Measurements from ENCODE around the gene HDAC6.

HDAC6 gene

GRCh38 chrX:48826135-48826875 lies 24.4 kb downstream of the HDAC6 start, which contains the start of gene ERAS:
Gene ERAS, plus strand, starts transcription at chrX:48826513. Its CDS starts 2,611 bp downstream, at chrX:48829124.
- H3K27ac ChIP-seq: no peak within 1 kb of the TSS
- TF ChIP-seq CTCF (conservative IDR thresholded peaks at IDR 0.05): no peak
- TF ChIP-seq ZFX (IDR thresholded peaks at IDR 0.05): no peak

- TF ChIP-seq ZFX (IDR thresholded peaks at IDR 0.05): no peak
- no peak for TF ChIP-seq CTCF (conservative IDR thresholded peaks at IDR 0.05)
Measured at GRCh38 chrX:48826876-48827653, 25.2 kb downstream of the HDAC6 start.

GRCh38 chrX:48827654-48827968 lies 25.7 kb downstream of the HDAC6 start:
- TF ChIP-seq ZFX (IDR thresholded peaks at IDR 0.05) (no peak), CTCF (conservative IDR thresholded peaks at IDR 0.05) (no peak)
- H3K27ac ChIP-seq: no peak overlapping the region

More at GRCh38 chrX:48826876-48827653, 25.2 kb downstream of the HDAC6 start:
- H3K27ac ChIP-seq: no peak overlapping the region

- TF ChIP-seq ZFX (IDR thresholded peaks at IDR 0.05) (no peak), CTCF (conservative IDR thresholded peaks at IDR 0.05) (no peak)
Measured at GRCh38 chrX:48829016-48829735, 27.3 kb downstream of the HDAC6 start.

GRCh38 chrX:48831136-48831908 lies 29.5 kb downstream of the HDAC6 start:
- no peak for TF ChIP-seq CTCF (conservative IDR thresholded peaks at IDR 0.05)
- TF ChIP-seq ZFX (IDR thresholded peaks at IDR 0.05): no peak
- H3K27ac ChIP-seq: no peak overlapping the region

More at GRCh38 chrX:48829016-48829735, 27.3 kb downstream of the HDAC6 start:
- H3K27ac ChIP-seq: no peak overlapping the region

- no peak overlapping the region for H3K27ac ChIP-seq
- TF ChIP-seq ZFX (IDR thresholded peaks at IDR 0.05): no peak
- TF ChIP-seq CTCF (conservative IDR thresholded peaks at IDR 0.05): no peak
Measured at GRCh38 chrX:48831909-48832291, 30.0 kb downstream of the HDAC6 start.
